Measurements from ENCODE around the gene NFATC3. TPM values are rescaled to one million over a fixed set of nuclear protein-coding genes. Genes with fewer than 3 reads are reported as not detected.

Gene NFATC3
- polyA plus RNA-seq, 3 donors: 14.3 to 21.8 (median 15.8) TPM

GRCh38 chr16:68226116-68226515, 140.9 kb downstream of the NFATC3 start:
- no peak for DNase-seq
- Mint-ChIP-seq H3K9me3 (no peaks in the 10 kb centered on the region), H3K4me1 (no peaks in the 10 kb centered on the region), H3K27ac (no peak overlapping the region), H3K27me3 (ENCODE audit: low read depth in 3 of 3) (peaks cover 0 to 2% (median 0%) of the 10 kb centered on the region in 3 donors), H3K4me3 (no peak overlapping the region), H3K36me3 (peaks cover 34 to 57% of the 10 kb centered on the region in 2 donors)
- no peak overlapping the region for H3K4me2 ChIP-seq (replicated peaks; ENCODE audit: extremely low read depth, low read length, poor library complexity, severe bottlenecking)
- no peaks in the 10 kb centered on the region for H3K9me3 ChIP-seq (replicated peaks in 1 of 2; ENCODE audit: control insufficient read depth in 1 of 2, insufficient read depth in 1 of 2, low read length in 2 of 2)
- no peaks in the 10 kb centered on the region for H3K4me1 ChIP-seq (ENCODE audit: control insufficient read depth in 1 of 2, insufficient read depth in 2 of 2, low read length in 2 of 2)
- no peaks in the 10 kb centered on the region for H3K27me3 ChIP-seq (ENCODE audit: control insufficient read depth in 2 of 2, insufficient read depth in 2 of 2, low read length in 2 of 2)
- H2AFZ ChIP-seq (ENCODE audit: insufficient read depth, low read depth, low read length, poor library complexity, severe bottlenecking): no peak overlapping the region
- TF ChIP-seq CTCF (IDR thresholded peaks at IDR 0.05): no peak
- H3K27ac ChIP-seq (ENCODE audit: low read depth in 1 of 2, low read length in 2 of 2): no peak overlapping the region
- H4K20me1 ChIP-seq (ENCODE audit: insufficient read depth, low read length): peaks cover 24% of the 10 kb centered on the region
- WGBS (ENCODE audit: insufficient coverage): 80% methylated on average over 1 of the region's 4 CpGs
- no peak overlapping the region for H3K4me3 ChIP-seq (replicated peaks in 1 of 3; ENCODE audit: low read depth in 2 of 3, low read length in 3 of 3)
- no peak overlapping the region for H3K9ac ChIP-seq (ENCODE audit: insufficient read depth, low read length, poor library complexity, severe bottlenecking)
- no peaks in the 10 kb centered on the region for H3K79me2 ChIP-seq (ENCODE audit: insufficient read depth, low read length)
- intact Hi-C loops (cut with micrococcal nuclease): loop anchor here in 1 of 2 donors (5.0 to 10.0 kb wide), 2 partner anchors 409 to 551 kb away; no protein-coding TSS in a partner anchor
- peaks cover 44 to 75% of the 10 kb centered on the region in 2 donors for H3K36me3 ChIP-seq (replicated peaks in 1 of 2; ENCODE audit: control insufficient read depth in 1 of 2, insufficient read depth in 2 of 2, low read length in 2 of 2)

- H3K9ac ChIP-seq (ENCODE audit: insufficient read depth, low read length, poor library complexity, severe bottlenecking): no peak overlapping the region
- H3K4me3 Mint-ChIP-seq: no peak overlapping the region
- DNase-seq: no peak
These were observed 142.1 kb downstream of the NFATC3 start for GRCh38 chr16:68227183-68227793.

More at GRCh38 chr16:68227183-68227793, 142.1 kb downstream of the NFATC3 start:
- H3K27ac Mint-ChIP-seq: peak overlapping the region in 1 of 7 donors; percentile 31
- Histone ChIP-seq H3K4me1 (ENCODE audit: control insufficient read depth in 1 of 2, insufficient read depth in 2 of 2, low read length in 2 of 2) (no peaks in the 10 kb centered on the region), H3K79me2 (ENCODE audit: insufficient read depth, low read length) (no peaks in the 10 kb centered on the region), H3K36me3 (replicated peaks in 1 of 2; ENCODE audit: control insufficient read depth in 1 of 2, insufficient read depth in 2 of 2, low read length in 2 of 2) (peaks cover 47 to 75% of the 10 kb centered on the region in 2 donors), H4K20me1 (ENCODE audit: insufficient read depth, low read length) (peaks cover 24% of the 10 kb centered on the region), H3K27me3 (ENCODE audit: control insufficient read depth in 2 of 2, insufficient read depth in 2 of 2, low read length in 2 of 2) (no peaks in the 10 kb centered on the region), H3K9me3 (replicated peaks in 1 of 2; ENCODE audit: control insufficient read depth in 1 of 2, insufficient read depth in 1 of 2, low read length in 2 of 2) (no peaks in the 10 kb centered on the region), H3K4me2 (replicated peaks; ENCODE audit: extremely low read depth, low read length, poor library complexity, severe bottlenecking) (no peak overlapping the region), H2AFZ (ENCODE audit: insufficient read depth, low read depth, low read length, poor library complexity, severe bottlenecking) (no peak overlapping the region), H3K4me3 (replicated peaks in 1 of 3; ENCODE audit: low read depth in 2 of 3, low read length in 3 of 3) (no peak overlapping the region), H3K27ac (ENCODE audit: low read depth in 1 of 2, low read length in 2 of 2) (no peak overlapping the region)
- 58% methylated on average over 3 of the region's 3 CpGs for WGBS (ENCODE audit: insufficient coverage)
- peaks cover 31 to 59% of the 10 kb centered on the region in 2 donors for H3K36me3 Mint-ChIP-seq
- H3K4me1 Mint-ChIP-seq: no peaks in the 10 kb centered on the region
- no peaks in the 10 kb centered on the region for H3K9me3 Mint-ChIP-seq
- intact Hi-C loops (cut with micrococcal nuclease): loop anchor here in 1 of 2 donors (5.0 to 10.0 kb wide), 2 partner anchors 410 to 552 kb away; no protein-coding TSS in a partner anchor
- peaks cover 0 to 2% (median 0%) of the 10 kb centered on the region in 3 donors for H3K27me3 Mint-ChIP-seq (ENCODE audit: low read depth in 3 of 3)
- no peak for TF ChIP-seq CTCF (IDR thresholded peaks at IDR 0.05)

All from CD14-positive monocyte (primary cell).